HepG2 (cell line): ENCODE data around the gene MROH2A. TPM values are rescaled to one million over a fixed set of nuclear protein-coding genes. Genes with fewer than 3 reads are reported as not detected.
A peak's percentile ranks its signal among the peaks of the same experiment; 100 is the strongest.

Experiments
- ATAC-seq: fragments of 200-7000 bp; cut with Tn5 transposase; 3 replicates; pipeline ENCODE4 v1.9.1; 2020; ENCODE audit warnings: mild to moderate bottlenecking, moderate library complexity
- BruUV-seq: library from RNA; stranded (reverse); fragments of 400-500 nt; replicated peaks from 2 replicates; lab custom pipeline; 2021; lab: Mats Ljungman, UMichigan
- CTCF ChIA-PET: fragments of 300-600 bp; formaldehyde crosslinking; extraction: SDS; loops from one replicate; lab custom pipeline; 2021; ENCODE audit warnings: low total read pairs, inconsistent platforms, low intra/inter-chr PET ratio; lab: Yijun Ruan, JAX
- POLR2A ChIA-PET: fragments of 350-600 bp; sonication (Branson Sonifier 250); formaldehyde crosslinking; loops from one replicate; lab custom pipeline; 2020; ENCODE audit warnings: antibody characterized with exemption, inconsistent platforms; lab: Yijun Ruan, JAX
- DNase-seq: peaks from one replicate; pipeline ENCODE4 v3.0.0-alpha.2; 2015; ENCODE audit warnings: low spot score
- FAIRE-seq: peaks from 3 replicates; lab custom pipeline; 2011; peaks lifted over from hg19 to GRCh38; lab: Jason Lieb, UNC
- H2AFZ ChIP-seq: one replicate; pipeline ENCODE4 v1.6.1; 2011; ENCODE audit warnings: low read length, inconsistent platforms
- H3K27ac ChIP-seq: fragments of 300-600 bp; 3 replicates; pipeline ENCODE4 v1.8.0; 2011; ENCODE audit warnings: mixed run types, mild to moderate bottlenecking, mixed read lengths, low read length, inconsistent platforms; ENCODE audit not compliant: insufficient read depth; ENCODE audit errors: extremely low read length
- H3K27me3 ChIP-seq, 2 experiments: fragments of 200-600 bp in 1 of 2; 2 replicates in 1 of 2; 3 replicates in 1 of 2; pipeline versions ENCODE4 v1.6.0 to v1.8.0; 2011; ENCODE audit warnings: low read length in 2 of 2, mild to moderate bottlenecking in 2 of 2, moderate library complexity in 2 of 2, inconsistent platforms in 1 of 2; ENCODE audit not compliant: insufficient read depth in 2 of 2, control insufficient read depth in 1 of 2
- H3K36me3 ChIP-seq, 2 experiments: fragments of 200-600 bp in 1 of 2; replicated peaks in 1 of 2; 2 replicates in 1 of 2; 3 replicates in 1 of 2; pipeline versions ENCODE4 v1.5.1 to v1.8.0; 2011; ENCODE audit warnings: low read length in 2 of 2, inconsistent platforms in 1 of 2; ENCODE audit not compliant: insufficient read depth in 2 of 2, control insufficient read depth in 1 of 2
- H3K4me1 ChIP-seq: 2 replicates; pipeline ENCODE4 v1.5.1; 2012; ENCODE audit warnings: low read length, inconsistent platforms; ENCODE audit not compliant: insufficient read depth
- H3K4me2 ChIP-seq: 2 replicates; pipeline ENCODE4 v1.6.0; 2011; ENCODE audit warnings: low read depth, low read length, inconsistent platforms
- H3K4me3 ChIP-seq, 3 experiments: fragments of 200-600 bp in 1 of 3; sonication (generic), shearing (Covaris generic) in 1 of 3; replicated peaks in 1 of 3; 2 replicates each; pipeline ENCODE4 v1.5.1; 2011 to 2016; ENCODE audit warnings: low read length in 3 of 3, inconsistent platforms in 2 of 3, low read depth in 2 of 3, mild to moderate bottlenecking in 2 of 3, control low read depth in 1 of 3, mixed read lengths in 1 of 3; ENCODE audit not compliant: insufficient read depth in 1 of 3
- H3K79me2 ChIP-seq: one replicate; pipeline ENCODE4 v1.6.1; 2011; ENCODE audit warnings: low read length, inconsistent platforms; ENCODE audit not compliant: insufficient read depth
- H3K9ac ChIP-seq: 2 replicates; pipeline ENCODE4 v1.6.0; 2011; ENCODE audit warnings: mild to moderate bottlenecking, low read depth, low read length, inconsistent platforms; ENCODE audit not compliant: insufficient read depth
- H3K9me3 ChIP-seq: 2 replicates; pipeline ENCODE4 v1.5.1; 2012; ENCODE audit warnings: mild to moderate bottlenecking, low read length
- H4K20me1 ChIP-seq: 2 replicates; pipeline ENCODE4 v1.6.0; 2011; ENCODE audit warnings: inconsistent platforms, mild to moderate bottlenecking, low read length, moderate library complexity; ENCODE audit not compliant: insufficient read depth
- BCL3 ChIP-seq: sonication (generic); formaldehyde crosslinking; IDR thresholded peaks from 2 replicates; pipeline ENCODE4 v1.5.1; 2020; ENCODE audit warnings: mild to moderate bottlenecking, missing genetic modification reagents, moderate library complexity
- FOSL1 ChIP-seq: sonication (generic); formaldehyde crosslinking; IDR thresholded peaks from 2 replicates; pipeline ENCODE4 v1.9.0; 2021; ENCODE audit warnings: missing genetic modification reagents, borderline replicate concordance
- PCBP1 ChIP-seq: fragments of 200-400 bp; formaldehyde crosslinking; IDR thresholded peaks from 2 replicates; pipeline ENCODE4 v1.6.1; 2017; ENCODE audit warnings: mild to moderate bottlenecking, low read depth, low read length, borderline replicate concordance
- PTBP1 ChIP-seq: fragments of 200-400 bp; formaldehyde crosslinking; IDR thresholded peaks from 2 replicates; pipeline ENCODE4 v1.6.1; 2018; ENCODE audit warnings: low read length, low read depth; ENCODE audit not compliant: poor library complexity, severe bottlenecking
- SKI ChIP-seq: fragments of 450-650 bp; IDR thresholded peaks from one replicate; pipeline ENCODE4 v1.6.1; 2018; ENCODE audit warnings: mild to moderate bottlenecking; ENCODE audit not compliant: partially characterized antibody
- TCF7 ChIP-seq: sonication (generic); IDR thresholded peaks from 2 replicates; pipeline ENCODE4 v1.6.1; 2016; ENCODE audit warnings: antibody characterized with exemption, low read depth
- ZBTB33 ChIP-seq: sonication (generic); formaldehyde crosslinking; IDR thresholded peaks from 2 replicates; pipeline ENCODE4 v1.4.0; 2020; ENCODE audit warnings: missing genetic modification reagents
- ZNF441 ChIP-seq: sonication (generic); formaldehyde crosslinking; IDR thresholded peaks from 2 replicates; pipeline ENCODE4 v1.7.0; 2021; ENCODE audit warnings: missing genetic modification reagents, borderline replicate concordance
- ZNF816 ChIP-seq: sonication (generic); formaldehyde crosslinking; IDR thresholded peaks from 2 replicates; pipeline ENCODE4 v1.8.0; 2022; ENCODE audit warnings: missing genetic modification reagents, mild to moderate bottlenecking, borderline replicate concordance
- WGBS: methylation state at CpG from one replicate; pipeline ENCODE4 v1.1.6; 2017; ENCODE audit warnings: low lambda C conversion rate; 5-methylcytosine and 5-hydroxymethylcytosine counted together
- in situ Hi-C: cut with HindIII; loops from 2 replicates; pipeline ENCODE4 v1.10.0; 2017; ENCODE audit warnings: low pct_unique_long_range_greater_than_20kb; ENCODE audit not compliant: extremely low pct_ligation_motif_present
- intact Hi-C: fragments of 100-400 bp; cut with micrococcal nuclease; formaldehyde crosslinking; loops from one replicate; pipeline ENCODE4 v1.10.0; 2022; ENCODE audit not compliant: unreplicated experiment
- polyA plus RNA-seq, 8 experiments: library from polyadenylated mRNA; depleted of rRNA in 3 of 8; stranded (reverse) in 7 of 8; unstranded in 1 of 8; fragments of >200 nt; fragmentation: Illumina TruSeq in 4 of 8; extraction: Trizol in 4 of 8; gene quantifications; 2 replicates each; pipeline versions ENCODE4 v1.2.1 to v1.2.3, GENCODE V29; 2011 to 2016; ENCODE audit warnings: low read depth in 4 of 8, missing spikeins in 1 of 8, mixed read lengths in 1 of 8; ENCODE audit not compliant: insufficient read depth in 1 of 8
- total RNA-seq, 5 experiments: library from RNA; depleted of rRNA; stranded (reverse); fragments of >200 nt; fragmentation: Illumina TruSeq; extraction: Trizol; gene quantifications; 2 replicates each; pipeline ENCODE4 v1.2.3, GENCODE V29; 2016; ENCODE audit warnings: low read depth in 1 of 5

MROH2A gene
- total and polyA plus RNA-seq, 2 of the 13 experiments (the other 11 are each of a cell fraction or from before 2014, with no cell fraction given), result 0.03 to 0.04 TPM

- Histone ChIP-seq H3K27me3 (no peaks in the 10 kb centered on the region), H3K36me3 (peaks cover 12 to 25% of the 10 kb centered on the region in 2 experiments), H3K4me2 (no peak overlapping the region), H3K79me2 (peaks cover 5% of the 10 kb centered on the region), H3K4me3 (no peak overlapping the region), H4K20me1 (no peaks in the 10 kb centered on the region), H3K4me1 (no peaks in the 10 kb centered on the region), H3K9me3 (no peaks in the 10 kb centered on the region), H3K9ac (no peak overlapping the region), H2AFZ (no peak overlapping the region), H3K27ac (no peak overlapping the region)
- ATAC-seq (no peak; the same call in 2 of the 3 replicates), FAIRE-seq (no peak), DNase-seq (no peak)
- no peak for TF ChIP-seq ZNF816 (CRISPR knock-in tag)
- 0 out of 2 replicates have a peak, but pooled peaks have one; percentile 11 for TF ChIP-seq ZNF441 (CRISPR knock-in tag)
- 0 out of 2 replicates have a peak, but pooled peaks have one; percentile 36 for TF ChIP-seq BCL3 (CRISPR knock-in tag)
- intact Hi-C loops, result loop anchor here (10.0 kb wide), 1 partner anchor 388 kb away; no protein-coding TSS in a partner anchor
- ChIA-PET POLR2A (interaction anchor here (0.6 kb wide), 1 partner anchor 87 kb away, joined by 4 read pairs; no protein-coding TSS in a partner anchor), CTCF (no interaction called here)
- WGBS, result 89% methylated on average over 9 of the region's 9 CpGs
- in situ Hi-C loops, result loop anchor here (25.0 kb wide), 1 partner anchor 520 kb away; the partner anchor contains the start of gene SAG
- BruUV-seq, result no TSS peak
Observed at GRCh38 chr2:233832414-233832813, 54.3 kb downstream of the MROH2A start.

- 61% methylated on average over 7 of the region's 7 CpGs for WGBS
- in situ Hi-C loops, result loop anchor here (25.0 kb wide), 1 partner anchor 521 kb away; the partner anchor contains the start of gene SAG
- no TSS peak for BruUV-seq
- no peaks in the 10 kb centered on the region for H3K9me3 ChIP-seq
- H3K79me2 ChIP-seq, result peaks cover 8% of the 10 kb centered on the region
- no peak overlapping the region for H3K9ac ChIP-seq
- intact Hi-C loops, result loop anchor here (10.0 kb wide), 1 partner anchor 388 kb away; no protein-coding TSS in a partner anchor
- ChIA-PET CTCF (no interaction called here), POLR2A (no interaction called here)
- H2AFZ ChIP-seq, result no peak overlapping the region
- H3K4me1 ChIP-seq, result no peaks in the 10 kb centered on the region
- DNase-seq, result peak; percentile 54
- ATAC-seq, result peak; percentile 77
- peaks cover 14 to 30% of the 10 kb centered on the region in 2 experiments for H3K36me3 ChIP-seq
- no peak overlapping the region for H3K27ac ChIP-seq
- no peak overlapping the region for H3K4me3 ChIP-seq
- peaks cover under 1% of the 10 kb centered on the region; the same call in 1 of the 2 replicates for H4K20me1 ChIP-seq
- H3K4me2 ChIP-seq, result no peak overlapping the region
- peak; percentile 72 for FAIRE-seq
- no peaks in the 10 kb centered on the region for H3K27me3 ChIP-seq
- no peak for TF ChIP-seq TCF7
- TF ChIP-seq SKI, result no peak
- no peak for TF ChIP-seq PCBP1
- TF ChIP-seq FOSL1 (CRISPR knock-in tag), result no peak
- 0 out of 2 replicates have a peak, but pooled peaks have one; percentile 7 for TF ChIP-seq ZBTB33 (CRISPR knock-in tag)
- no peak for TF ChIP-seq PTBP1
Observed at GRCh38 chr2:233832869-233833311, 54.8 kb downstream of the MROH2A start.
